Panc1 (cell line): ENCODE data around the gene NDUFB8.

Experiments used
- POLR2AphosphoS5 ChIP-seq: IDR thresholded peaks from 2 replicates; pipeline ENCODE4 v1.6.1; 2012; ENCODE audit warnings: mild to moderate bottlenecking, low read depth, low read length, moderate library complexity
- SIN3A ChIP-seq: IDR thresholded peaks from 2 replicates; pipeline ENCODE4 v1.6.1; 2012; ENCODE audit warnings: low read depth, mild to moderate bottlenecking, low read length, moderate library complexity, borderline replicate concordance; ENCODE audit not compliant: insufficient read depth
- TCF7L2 ChIP-seq: IDR thresholded peaks from 2 replicates; pipeline ENCODE4 v1.6.1; 2011; ENCODE audit warnings: mild to moderate bottlenecking, low read depth, low read length, inconsistent platforms
- TF ChIP-seq, protein P1 (sequence below): fragments of 450-650 bp; IDR thresholded peaks from 2 replicates; pipeline ENCODE4 v1.5.1; 2017; ENCODE audit warnings: mild to moderate bottlenecking
- TF ChIP-seq, protein P2 (sequence below), 2 experiments: IDR thresholded peaks; 2 replicates each; pipeline ENCODE4 v1.6.1; 2011 to 2012; ENCODE audit warnings: low read depth in 2 of 2, control low read depth in 1 of 2, low read length in 1 of 2, mild to moderate bottlenecking in 1 of 2, moderate library complexity in 1 of 2; ENCODE audit not compliant: insufficient read depth in 1 of 2

DNA sequence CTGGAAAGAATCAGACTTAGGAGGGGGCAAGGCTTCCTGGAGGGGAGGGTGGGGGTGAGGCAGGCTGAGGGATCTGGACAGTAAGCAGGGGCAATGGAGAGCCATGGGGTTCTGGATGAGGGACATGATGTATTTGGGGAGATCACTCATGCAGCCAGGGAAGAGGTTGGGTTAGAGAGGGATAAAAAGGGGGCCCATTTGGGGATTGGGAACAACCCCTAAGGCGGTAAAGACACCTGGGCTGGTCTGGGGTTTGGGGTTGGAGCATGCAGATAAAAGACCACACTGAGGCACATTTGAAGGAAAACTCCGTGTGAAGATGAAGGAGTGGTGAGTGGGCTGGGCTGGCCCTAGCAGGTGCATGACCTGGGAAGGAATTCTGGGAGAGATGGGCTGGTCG, 36.9 kb upstream of the NDUFB8 start:
- TF ChIP-seq, protein P1, sequence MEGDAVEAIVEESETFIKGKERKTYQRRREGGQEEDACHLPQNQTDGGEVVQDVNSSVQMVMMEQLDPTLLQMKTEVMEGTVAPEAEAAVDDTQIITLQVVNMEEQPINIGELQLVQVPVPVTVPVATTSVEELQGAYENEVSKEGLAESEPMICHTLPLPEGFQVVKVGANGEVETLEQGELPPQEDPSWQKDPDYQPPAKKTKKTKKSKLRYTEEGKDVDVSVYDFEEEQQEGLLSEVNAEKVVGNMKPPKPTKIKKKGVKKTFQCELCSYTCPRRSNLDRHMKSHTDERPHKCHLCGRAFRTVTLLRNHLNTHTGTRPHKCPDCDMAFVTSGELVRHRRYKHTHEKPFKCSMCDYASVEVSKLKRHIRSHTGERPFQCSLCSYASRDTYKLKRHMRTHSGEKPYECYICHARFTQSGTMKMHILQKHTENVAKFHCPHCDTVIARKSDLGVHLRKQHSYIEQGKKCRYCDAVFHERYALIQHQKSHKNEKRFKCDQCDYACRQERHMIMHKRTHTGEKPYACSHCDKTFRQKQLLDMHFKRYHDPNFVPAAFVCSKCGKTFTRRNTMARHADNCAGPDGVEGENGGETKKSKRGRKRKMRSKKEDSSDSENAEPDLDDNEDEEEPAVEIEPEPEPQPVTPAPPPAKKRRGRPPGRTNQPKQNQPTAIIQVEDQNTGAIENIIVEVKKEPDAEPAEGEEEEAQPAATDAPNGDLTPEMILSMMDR: no peak
- TF ChIP-seq SIN3A (no peak), POLR2AphosphoS5 (no peak), TCF7L2 (no peak)
- TF ChIP-seq, protein P2, sequence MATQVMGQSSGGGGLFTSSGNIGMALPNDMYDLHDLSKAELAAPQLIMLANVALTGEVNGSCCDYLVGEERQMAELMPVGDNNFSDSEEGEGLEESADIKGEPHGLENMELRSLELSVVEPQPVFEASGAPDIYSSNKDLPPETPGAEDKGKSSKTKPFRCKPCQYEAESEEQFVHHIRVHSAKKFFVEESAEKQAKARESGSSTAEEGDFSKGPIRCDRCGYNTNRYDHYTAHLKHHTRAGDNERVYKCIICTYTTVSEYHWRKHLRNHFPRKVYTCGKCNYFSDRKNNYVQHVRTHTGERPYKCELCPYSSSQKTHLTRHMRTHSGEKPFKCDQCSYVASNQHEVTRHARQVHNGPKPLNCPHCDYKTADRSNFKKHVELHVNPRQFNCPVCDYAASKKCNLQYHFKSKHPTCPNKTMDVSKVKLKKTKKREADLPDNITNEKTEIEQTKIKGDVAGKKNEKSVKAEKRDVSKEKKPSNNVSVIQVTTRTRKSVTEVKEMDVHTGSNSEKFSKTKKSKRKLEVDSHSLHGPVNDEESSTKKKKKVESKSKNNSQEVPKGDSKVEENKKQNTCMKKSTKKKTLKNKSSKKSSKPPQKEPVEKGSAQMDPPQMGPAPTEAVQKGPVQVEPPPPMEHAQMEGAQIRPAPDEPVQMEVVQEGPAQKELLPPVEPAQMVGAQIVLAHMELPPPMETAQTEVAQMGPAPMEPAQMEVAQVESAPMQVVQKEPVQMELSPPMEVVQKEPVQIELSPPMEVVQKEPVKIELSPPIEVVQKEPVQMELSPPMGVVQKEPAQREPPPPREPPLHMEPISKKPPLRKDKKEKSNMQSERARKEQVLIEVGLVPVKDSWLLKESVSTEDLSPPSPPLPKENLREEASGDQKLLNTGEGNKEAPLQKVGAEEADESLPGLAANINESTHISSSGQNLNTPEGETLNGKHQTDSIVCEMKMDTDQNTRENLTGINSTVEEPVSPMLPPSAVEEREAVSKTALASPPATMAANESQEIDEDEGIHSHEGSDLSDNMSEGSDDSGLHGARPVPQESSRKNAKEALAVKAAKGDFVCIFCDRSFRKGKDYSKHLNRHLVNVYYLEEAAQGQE (IDR thresholded peaks at IDR 0.05; ENCODE audit: insufficient read depth in 1 of 2, low read depth in 2 of 2, low read length in 1 of 2): no peak
